Adrenal gland (tissue), 12 donors: ENCODE measurements around the gene PHF21A. TPM values are rescaled to one million over a fixed set of nuclear protein-coding genes. Genes with fewer than 3 reads are reported as not detected.

ENCODE experiments used
- DNase-seq, 7 donors: peaks; one replicate each; pipeline ENCODE4 v3.0.0-alpha.2; 2019 to 2020
- H3K27ac ChIP-seq, 5 donors: fragments of 200-600 bp; sonication (generic) in 4 of 5; 1 replicate in 3 of 5; 2 replicates in 2 of 5; pipeline versions ENCODE4 v1.5.1 to v1.8.0; 2016 to 2020; ENCODE audit warnings: mild to moderate bottlenecking in 1 of 5
- H3K27me3 ChIP-seq: fragments of 200-600 bp; 2 replicates; pipeline ENCODE4 v1.8.0; 2021
- H3K36me3 ChIP-seq, 2 donors: fragments of 200-600 bp; replicated peaks in 1 of 2; 1 replicate in 1 of 2; 2 replicates in 1 of 2; pipeline versions ENCODE4 v1.5.1 to v1.8.0; 2018 to 2022
- H3K4me1 ChIP-seq, 2 donors: fragments of 200-600 bp; replicated peaks in 1 of 2; 1 replicate in 1 of 2; 2 replicates in 1 of 2; pipeline versions ENCODE4 v1.5.1 to v1.8.0; 2018 to 2021
- H3K4me3 ChIP-seq, 4 donors: fragments of 200-600 bp; sonication (generic) in 3 of 4; one replicate each; pipeline ENCODE4 v1.5.1; 2016 to 2018
- H3K9me3 ChIP-seq, 3 donors: fragments of 200-600 bp; sonication (generic) in 1 of 3; replicated peaks in 1 of 3; 1 replicate in 2 of 3; 2 replicates in 1 of 3; pipeline versions ENCODE4 v1.5.1 to v1.8.0; 2016 to 2021
- CTCF ChIP-seq, 6 experiments: fragments of 450-650 bp in 4 of 6; fragments of 200-600 bp in 2 of 6; sonication (generic) in 1 of 6; IDR thresholded peaks; 1 replicate in 5 of 6; 2 replicates in 1 of 6; pipeline versions ENCODE4 v1.5.1 to v1.8.0; 2016 to 2021; ENCODE audit warnings: antibody characterized with exemption in 6 of 6, mild to moderate bottlenecking in 2 of 6, moderate library complexity in 1 of 6
- POLR2A ChIP-seq, 2 donors: fragments of 450-650 bp; IDR thresholded peaks; one replicate each; pipeline ENCODE4 v1.6.1; 2017; ENCODE audit warnings: antibody characterized with exemption in 2 of 2, mild to moderate bottlenecking in 2 of 2, moderate library complexity in 1 of 2
- WGBS, 4 donors: extraction: QIAGEN DNeasy Blood & Tissue Kit in 2 of 4; methylation state at CpG; one replicate each; pipeline versions ENCODE4 v1.1.5 to v1.1.7; 2013 to 2017; 5-methylcytosine and 5-hydroxymethylcytosine counted together
- intact Hi-C, 2 donors: fragments of 100-400 bp; cut with DNase I; formaldehyde crosslinking; loops; one replicate each; pipeline versions ENCODE4 v1.14.1 to v1.15.0; 2022 to 2023
- polyA plus RNA-seq, 3 donors: library from polyadenylated mRNA; stranded (reverse); fragments of 200-250 nt in 2 of 3; fragments of 350-450 nt in 1 of 3; fragmentation: Illumina TruSeq in 1 of 3; extraction: RNeasy Lipid Tissue Mini Kit (QIAGEN cat#74804) in 1 of 3; gene quantifications; one replicate each; pipeline ENCODE4 v1.2.3, GENCODE V29; 2013 to 2014
- total RNA-seq, 9 donors: library from RNA; depleted of rRNA in 4 of 9; stranded (reverse); fragments of >200 nt in 4 of 9; fragments of 120-200 nt in 1 of 9; fragmentation: NEBNext Ultra II Directional in 1 of 9; extraction: Animal tissue kit (Norgen Biotek cat#: 25700) in 1 of 9; gene quantifications; one replicate each; pipeline versions ENCODE4 v1.1.0 to v1.2.4, GENCODE V29; 2013 to 2023
- donor health status: healthy with polysubstance abuse.
- donor health status: Bipolar disorder and iron deficiency.
- donor health status: DM: yes; HTN: yes; CAD: no.
- donor health status: DM: no; HTN: no; CAD: no.
- donor health status: DM: no; HTN: no; CAD: no.
- donor health status: DM: yes; HTN: yes; CAD: no.

The PHF21A gene
- total and polyA plus RNA-seq, 12 donors: 28.4 to 85.1 (median 40.0) TPM

- DNase-seq: peak; percentile 63 to 87 (median 66)
- Histone ChIP-seq H3K9me3 (no peaks in the 10 kb centered on the region), H3K4me1 (peaks cover 17 to 20% of the 10 kb centered on the region in 2 donors), H3K36me3 (peaks cover 0 to 58% of the 10 kb centered on the region in 2 donors), H3K4me3 (no peak overlapping the region), H3K27ac (peak overlapping the region in 3 of 5 donors; percentile 38 to 45 (median 43)), H3K27me3 (no peaks in the 10 kb centered on the region)
- peak; percentile 85 to 95 (median 92) for TF ChIP-seq CTCF (IDR thresholded peaks at IDR 0.05)
- no peak for TF ChIP-seq POLR2A (IDR thresholded peaks at IDR 0.05)
- 21 to 25% (median 23%) methylated on average over 9 of the region's 9 CpGs for whole genome bisulfite sequencing, 4 donors
- intact Hi-C loops: no loop called here
Observed at GRCh38 chr11:45964911-45965389, 156.3 kb downstream of the PHF21A start.

GRCh38 chr11:45961751-45962240, 159.5 kb downstream of the PHF21A start:
- Histone ChIP-seq H3K9me3 (no peaks in the 10 kb centered on the region), H3K27ac (peak overlapping the region in 1 of 5 donors; percentile 50), H3K4me1 (peaks cover 17 to 20% of the 10 kb centered on the region in 2 donors), H3K27me3 (no peaks in the 10 kb centered on the region), H3K4me3 (no peak overlapping the region), H3K36me3 (peaks cover 0 to 27% of the 10 kb centered on the region in 2 donors)
- WGBS, 4 donors: 51 to 72% (median 61%) methylated on average over 7 of the region's 7 CpGs
- peak in 1 of 2 donors; percentile 9 for TF ChIP-seq POLR2A (IDR thresholded peaks at IDR 0.05)
- TF ChIP-seq CTCF (IDR thresholded peaks at IDR 0.05): no peak
- peak in 5 of 7 donors; percentile 35 to 61 (median 41) for DNase-seq
- intact Hi-C loops: no loop called here

- Histone ChIP-seq H3K4me1 (peaks cover 17 to 20% of the 10 kb centered on the region in 2 donors), H3K36me3 (peaks cover 0 to 17% of the 10 kb centered on the region in 2 donors), H3K9me3 (no peaks in the 10 kb centered on the region), H3K27me3 (no peaks in the 10 kb centered on the region), H3K4me3 (no peak overlapping the region), H3K27ac (no peak overlapping the region)
- intact Hi-C loops: no loop called here
- DNase-seq: no peak
- TF ChIP-seq CTCF (IDR thresholded peaks at IDR 0.05): no peak
- no peak for TF ChIP-seq POLR2A (IDR thresholded peaks at IDR 0.05)
- 71 to 84% (median 73%) methylated on average over 4 of the region's 4 CpGs for WGBS, 4 donors
Observed at GRCh38 chr11:45960387-45961095, 160.7 kb downstream of the PHF21A start.

GRCh38 chr11:45959851-45960250, 161.4 kb downstream of the PHF21A start:
- 77 to 94% (median 87%) methylated on average over 1 of the region's 1 CpG for WGBS, 4 donors
- H3K9me3 ChIP-seq: no peaks in the 10 kb centered on the region
- H3K4me1 ChIP-seq: peaks cover 17 to 20% of the 10 kb centered on the region in 2 donors
- no peak overlapping the region for H3K4me3 ChIP-seq
- TF ChIP-seq POLR2A (IDR thresholded peaks at IDR 0.05) (no peak), CTCF (IDR thresholded peaks at IDR 0.05) (no peak)
- intact Hi-C loops: no loop called here
- no peak overlapping the region for H3K27ac ChIP-seq
- DNase-seq: no peak
- H3K36me3 ChIP-seq: peaks cover 0 to 16% of the 10 kb centered on the region in 2 donors
- no peaks in the 10 kb centered on the region for H3K27me3 ChIP-seq
